Effector memory CD4-positive, alpha-beta T cell (primary cell): ENCODE data around the gene CACNA1E.
"Not testable (repeated sequence)": the region's sequence is repeated elsewhere in the genome, so short reads cannot be mapped to it uniquely, and the experiment has no call there.

ENCODE experiments used
- DNase-seq, 3 donors: peaks; one replicate each; pipeline ENCODE4 v3.0.0-alpha.2; 2020
- H3K27ac ChIP-seq: 2 replicates; pipeline ENCODE4 v1.7.0; 2013; ENCODE audit warnings: mild to moderate bottlenecking, low read length, moderate library complexity; ENCODE audit not compliant: insufficient read depth, poor library complexity, severe bottlenecking
- H3K27me3 ChIP-seq: replicated peaks from 2 replicates; pipeline ENCODE4 v1.7.0; 2013; ENCODE audit warnings: mild to moderate bottlenecking, low read length; ENCODE audit not compliant: insufficient read depth, control insufficient read depth, poor library complexity, severe bottlenecking
- H3K36me3 ChIP-seq: 2 replicates; pipeline ENCODE4 v1.7.0; 2013; ENCODE audit warnings: mild to moderate bottlenecking, low read length, moderate library complexity; ENCODE audit not compliant: control insufficient read depth, insufficient read depth
- H3K4me1 ChIP-seq: 2 replicates; pipeline ENCODE4 v1.7.0; 2013; ENCODE audit warnings: low read length, mild to moderate bottlenecking; ENCODE audit not compliant: control insufficient read depth, insufficient read depth, poor library complexity, severe bottlenecking
- H3K4me3 ChIP-seq: 2 replicates; pipeline ENCODE4 v1.7.0; 2013; ENCODE audit warnings: low read length, low read depth, mild to moderate bottlenecking; ENCODE audit not compliant: insufficient read depth, poor library complexity, severe bottlenecking
- H3K9me3 ChIP-seq: 2 replicates; pipeline ENCODE4 v1.7.0; 2013; ENCODE audit warnings: mild to moderate bottlenecking, low read length, moderate library complexity; ENCODE audit not compliant: control insufficient read depth

CACNA1E gene

DNA sequence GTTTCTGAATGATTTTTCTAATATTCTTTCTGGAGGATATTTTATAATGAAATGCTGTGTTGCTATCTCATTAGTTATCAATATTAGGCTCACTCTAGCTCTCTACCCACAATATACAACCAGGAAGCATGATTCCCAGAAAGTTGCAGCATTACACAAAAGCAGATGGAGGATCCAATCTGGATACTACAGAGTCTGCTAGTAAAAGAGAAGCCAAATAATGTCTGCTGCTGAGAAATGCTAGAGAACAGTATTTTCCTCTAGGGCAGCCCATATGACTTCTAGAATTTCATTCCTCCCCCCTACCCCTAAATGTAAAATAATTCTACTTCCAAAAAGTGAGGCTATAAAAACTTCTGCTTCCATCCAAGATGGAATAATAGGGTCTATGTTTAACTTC is 338.4 kb downstream of the CACNA1E start:
- no peaks in the 10 kb centered on the region for H3K9me3 ChIP-seq

DNA sequence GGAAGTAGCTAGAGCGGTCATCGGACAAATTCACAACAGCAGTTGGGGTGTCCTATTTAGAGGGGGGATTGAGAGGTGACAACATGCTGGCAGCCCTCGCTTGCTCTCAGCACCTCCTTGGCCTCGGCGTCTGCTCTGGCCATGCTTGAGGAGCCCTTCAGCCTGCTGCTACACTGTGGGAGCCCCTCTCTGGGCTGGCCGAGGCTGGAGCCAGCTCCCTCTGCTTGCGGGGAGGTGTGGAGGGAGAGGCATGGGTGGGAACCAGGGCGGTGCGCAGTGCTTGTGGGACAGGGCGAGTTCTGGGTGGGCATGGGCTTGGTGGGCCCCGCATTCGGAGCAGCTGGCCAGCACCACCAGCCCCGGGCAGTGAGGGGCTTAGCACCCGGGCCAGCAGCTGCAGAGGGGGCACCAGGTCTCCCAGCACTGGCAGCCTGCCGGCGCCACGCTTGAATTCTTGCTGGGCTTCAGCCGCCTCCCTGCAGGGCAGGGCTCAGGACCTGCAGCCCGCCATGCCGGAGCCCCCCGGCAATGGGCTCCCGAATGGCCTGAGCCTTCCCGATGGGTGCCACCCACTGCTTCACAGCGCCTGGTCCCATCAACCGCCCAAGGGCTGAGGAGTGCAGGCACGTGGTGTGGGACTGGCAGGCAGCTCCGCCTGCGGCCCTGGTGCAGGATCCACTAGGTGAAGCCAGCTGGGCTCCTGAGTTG is 349.0 kb downstream of the CACNA1E start:
- not testable (repeated sequence) for H3K4me3 ChIP-seq, H3K27me3 ChIP-seq, H3K36me3 ChIP-seq, H3K27ac ChIP-seq, H3K9me3 ChIP-seq, H3K4me1 ChIP-seq, DNase-seq

More for the DNA sequence above, 338.4 kb downstream of the CACNA1E start:
- H3K27ac ChIP-seq = no peak overlapping the region
- H3K4me3 ChIP-seq = no peak overlapping the region
- no peak for DNase-seq
- no peaks in the 10 kb centered on the region for H3K36me3 ChIP-seq
- no peaks in the 10 kb centered on the region for H3K4me1 ChIP-seq
- no peaks in the 10 kb centered on the region for H3K27me3 ChIP-seq

DNA sequence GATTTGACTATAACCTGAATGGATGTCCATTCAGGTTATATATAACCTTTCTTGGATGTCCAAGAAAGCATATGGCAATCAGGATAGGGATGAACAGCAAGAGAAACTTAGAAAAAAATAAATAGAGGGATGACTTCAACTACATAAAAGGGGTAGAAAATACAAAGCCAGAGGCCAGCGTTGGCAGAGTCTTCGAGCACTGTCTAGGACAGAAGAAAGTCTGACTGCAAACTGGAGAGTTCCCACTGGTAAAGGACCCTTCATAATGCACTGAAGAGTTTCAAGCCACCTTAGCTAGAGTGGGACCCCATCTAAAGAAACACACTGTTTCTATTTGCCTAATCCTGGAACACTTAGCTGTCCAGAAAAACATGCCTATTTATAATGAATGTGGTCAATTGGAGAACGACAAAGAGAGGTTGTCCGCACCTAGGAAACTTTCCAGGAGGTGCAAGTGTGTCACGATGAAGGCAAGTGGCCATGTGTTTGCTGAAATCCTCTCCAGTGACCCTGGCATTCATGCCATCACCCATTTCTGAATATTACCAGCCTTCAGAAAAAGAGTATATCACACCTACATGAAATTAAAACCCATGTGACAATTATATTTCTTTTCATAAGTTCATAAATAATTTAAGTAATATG is 362.8 kb downstream of the CACNA1E start:
- Histone ChIP-seq H3K36me3 (no peaks in the 10 kb centered on the region), H3K9me3 (no peaks in the 10 kb centered on the region), H3K4me3 (no peak overlapping the region), H3K4me1 (no peaks in the 10 kb centered on the region), H3K27me3 (no peaks in the 10 kb centered on the region), H3K27ac (no peak overlapping the region)
- no peak for DNase-seq

DNA sequence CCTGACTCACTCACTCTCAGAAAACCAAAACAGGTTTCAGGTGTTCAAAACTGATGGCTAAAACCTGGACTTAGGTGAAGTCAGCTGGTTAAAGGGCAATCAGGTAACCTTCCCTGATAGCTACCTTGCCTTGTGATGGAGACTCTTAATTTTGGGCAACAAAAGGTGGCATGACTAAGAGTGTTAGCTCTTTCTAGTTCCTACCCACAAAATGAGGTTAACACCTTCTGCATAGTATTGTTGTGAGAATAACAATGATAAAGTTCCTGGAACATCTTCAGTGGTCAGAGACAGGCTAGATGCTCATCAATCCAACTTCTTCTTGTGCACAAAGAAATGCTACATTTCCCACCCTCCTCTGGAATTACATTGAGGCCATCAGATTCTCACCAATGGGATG is 363.4 kb downstream of the CACNA1E start:
- Histone ChIP-seq H3K9me3 (no peaks in the 10 kb centered on the region), H3K36me3 (no peaks in the 10 kb centered on the region), H3K4me1 (no peaks in the 10 kb centered on the region), H3K4me3 (no peak overlapping the region), H3K27ac (no peak overlapping the region), H3K27me3 (no peaks in the 10 kb centered on the region)
- DNase-seq = no peak

DNA sequence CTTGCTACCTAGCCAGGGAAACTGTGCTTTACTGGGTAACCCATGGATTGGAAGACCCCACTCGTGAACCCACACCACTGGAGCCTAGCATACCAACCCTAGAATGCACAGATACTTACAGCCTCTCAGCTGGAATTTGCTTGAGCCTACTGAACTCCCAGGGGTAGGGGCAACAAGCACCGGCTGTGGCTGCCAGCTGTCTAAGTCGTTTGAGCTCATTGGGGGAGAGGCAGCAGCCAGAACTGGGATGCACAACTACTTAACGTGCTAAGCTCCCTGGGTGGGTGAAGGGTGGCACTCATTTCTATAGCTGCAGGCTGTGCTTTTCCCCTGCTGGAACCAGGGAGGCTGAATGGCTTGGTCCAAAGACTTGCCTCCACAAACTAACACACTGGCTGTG is 365.8 kb downstream of the CACNA1E start:
- Histone ChIP-seq H3K4me3 (no peak overlapping the region), H3K36me3 (no peaks in the 10 kb centered on the region), H3K27ac (no peak overlapping the region), H3K27me3 (no peaks in the 10 kb centered on the region), H3K9me3 (no peaks in the 10 kb centered on the region), H3K4me1 (no peaks in the 10 kb centered on the region)
- DNase-seq = no peak

DNA sequence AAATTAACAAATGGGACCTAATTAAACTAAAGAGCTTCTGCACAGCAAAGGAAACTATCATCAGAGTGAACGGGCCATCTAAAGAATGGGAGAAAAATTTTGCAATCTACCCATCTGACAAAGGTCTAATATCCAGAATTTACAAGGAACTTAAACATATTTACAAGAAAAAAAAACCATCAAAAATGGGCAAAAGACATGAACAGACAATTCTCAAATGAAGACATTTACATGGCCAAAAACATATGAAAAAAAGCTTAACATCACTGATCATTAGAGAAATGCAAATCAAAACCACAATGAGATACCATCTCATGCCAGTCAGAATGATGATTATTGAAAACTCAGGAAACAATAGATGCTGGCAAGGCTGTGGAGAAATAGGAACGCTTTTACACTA is 370.9 kb downstream of the CACNA1E start:
- not testable (repeated sequence) for H3K4me3 ChIP-seq, H3K36me3 ChIP-seq, H3K27me3 ChIP-seq, DNase-seq, H3K9me3 ChIP-seq, H3K4me1 ChIP-seq, H3K27ac ChIP-seq

DNA sequence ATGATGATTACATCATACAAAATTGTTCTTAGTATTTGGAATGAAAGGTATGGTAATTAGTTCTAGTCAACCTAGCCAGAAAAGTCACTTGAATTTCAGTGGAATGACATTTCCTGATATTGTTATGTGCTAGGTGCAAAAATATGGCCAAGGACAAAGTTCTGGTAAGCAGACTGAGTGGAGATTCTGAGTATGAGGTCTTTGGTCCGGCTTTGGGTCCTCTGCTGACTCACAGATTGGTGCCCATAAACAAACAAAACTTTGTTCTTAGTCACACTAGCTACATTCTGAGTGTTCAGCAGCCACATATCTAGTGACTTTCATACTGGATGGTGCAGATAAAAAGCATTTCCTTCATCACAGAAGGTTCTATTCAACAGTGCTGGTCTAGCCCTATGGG is 372.1 kb downstream of the CACNA1E start:
- DNase-seq = no peak
- no peak overlapping the region for H3K4me3 ChIP-seq
- no peak overlapping the region for H3K27ac ChIP-seq
- H3K27me3 ChIP-seq = no peaks in the 10 kb centered on the region
- H3K36me3 ChIP-seq = no peaks in the 10 kb centered on the region
- no peaks in the 10 kb centered on the region for H3K4me1 ChIP-seq
- H3K9me3 ChIP-seq = no peaks in the 10 kb centered on the region
